CD14-positive monocyte (primary cell): ENCODE measurements around the gene MIAT. TPM values are rescaled to one million over a fixed set of nuclear protein-coding genes. Genes with fewer than 3 reads are reported as not detected.

Experiments used
- DNase-seq, 3 donors: peaks; one replicate each; pipeline ENCODE4 v3.0.0-alpha.2; 2011 to 2022
- H2AFZ ChIP-seq: 2 replicates; pipeline ENCODE4 v1.6.0; 2012; ENCODE audit warnings: mild to moderate bottlenecking, low read depth, low read length, inconsistent platforms; ENCODE audit not compliant: insufficient read depth, poor library complexity, severe bottlenecking
- H3K27ac ChIP-seq, 2 donors: 1 replicate in 1 of 2; 2 replicates in 1 of 2; pipeline ENCODE4 v1.5.1; 2012 to 2013; ENCODE audit warnings: low read length in 2 of 2, control low read depth in 1 of 2, inconsistent platforms in 1 of 2, low read depth in 1 of 2, mild to moderate bottlenecking in 1 of 2
- H3K27me3 ChIP-seq, 2 donors: one replicate each; pipeline versions ENCODE4 v1.6.0 to v1.6.1; 2011 to 2013; ENCODE audit warnings: low read length in 2 of 2; ENCODE audit not compliant: control insufficient read depth in 2 of 2, insufficient read depth in 2 of 2
- H3K36me3 ChIP-seq, 2 donors: replicated peaks in 1 of 2; 1 replicate in 1 of 2; 2 replicates in 1 of 2; pipeline versions ENCODE4 v1.5.1 to v1.6.1; 2012 to 2013; ENCODE audit warnings: low read length in 2 of 2, control low read depth in 1 of 2, inconsistent platforms in 1 of 2, mild to moderate bottlenecking in 1 of 2; ENCODE audit not compliant: insufficient read depth in 2 of 2, control insufficient read depth in 1 of 2
- H3K4me1 ChIP-seq, 2 donors: 1 replicate in 1 of 2; 2 replicates in 1 of 2; pipeline versions ENCODE4 v1.5.1 to v1.6.1; 2012 to 2013; ENCODE audit warnings: low read length in 2 of 2, control low read depth in 1 of 2, inconsistent platforms in 1 of 2, mild to moderate bottlenecking in 1 of 2, moderate library complexity in 1 of 2; ENCODE audit not compliant: insufficient read depth in 2 of 2, control insufficient read depth in 1 of 2
- H3K4me2 ChIP-seq: replicated peaks from 2 replicates; pipeline ENCODE3; 2012; ENCODE audit warnings: low read length, moderate library complexity, mild to moderate bottlenecking; ENCODE audit not compliant: poor library complexity, severe bottlenecking; ENCODE audit errors: extremely low read depth
- H3K4me3 ChIP-seq, 3 experiments: fragments of 200-600 bp in 1 of 3; sonication (generic) in 1 of 3; replicated peaks in 1 of 3; 1 replicate in 2 of 3; 2 replicates in 1 of 3; pipeline ENCODE4 v1.5.1; 2011 to 2013; ENCODE audit warnings: low read length in 3 of 3, mild to moderate bottlenecking in 3 of 3, control low read depth in 2 of 3, low read depth in 2 of 3, inconsistent platforms in 1 of 3, moderate library complexity in 1 of 3
- H3K79me2 ChIP-seq: 2 replicates; pipeline ENCODE4 v1.6.0; 2012; ENCODE audit warnings: mild to moderate bottlenecking, control low read depth, inconsistent platforms, low read length, moderate library complexity; ENCODE audit not compliant: insufficient read depth
- H3K9ac ChIP-seq: 2 replicates; pipeline ENCODE4 v1.6.0; 2017; ENCODE audit warnings: low read length, mild to moderate bottlenecking; ENCODE audit not compliant: insufficient read depth, poor library complexity, severe bottlenecking
- H3K9me3 ChIP-seq, 2 donors: replicated peaks in 1 of 2; 1 replicate in 1 of 2; 2 replicates in 1 of 2; pipeline versions ENCODE4 v1.5.1 to v1.6.1; 2012 to 2013; ENCODE audit warnings: low read length in 2 of 2, control low read depth in 1 of 2; ENCODE audit not compliant: control insufficient read depth in 1 of 2, insufficient read depth in 1 of 2
- H4K20me1 ChIP-seq: 2 replicates; pipeline ENCODE4 v1.6.0; 2012; ENCODE audit warnings: mild to moderate bottlenecking, low read length, control low read depth, moderate library complexity; ENCODE audit not compliant: insufficient read depth
- H3K27ac Mint-ChIP-seq, 7 donors: one replicate each; pipeline ENCODE4 v1.8.0; 2020; ENCODE audit warnings: mild to moderate bottlenecking in 7 of 7, mixed read lengths in 7 of 7, moderate library complexity in 6 of 7, inconsistent platforms in 2 of 7
- H3K27me3 Mint-ChIP-seq, 3 donors: one replicate each; pipeline ENCODE4 v1.8.0; 2021 to 2022; ENCODE audit warnings: low read depth in 3 of 3, mild to moderate bottlenecking in 3 of 3, mixed read lengths in 3 of 3, moderate library complexity in 3 of 3, inconsistent platforms in 1 of 3
- H3K36me3 Mint-ChIP-seq, 2 donors: one replicate each; pipeline ENCODE4 v1.8.0; 2020; ENCODE audit warnings: mixed read lengths in 2 of 2, inconsistent platforms in 1 of 2, mild to moderate bottlenecking in 1 of 2
- H3K4me1 Mint-ChIP-seq: one replicate; pipeline ENCODE4 v1.8.0; 2020; ENCODE audit warnings: mild to moderate bottlenecking, mixed read lengths
- H3K4me3 Mint-ChIP-seq, 2 donors: one replicate each; pipeline ENCODE4 v1.8.0; 2020; ENCODE audit warnings: mild to moderate bottlenecking in 2 of 2, mixed read lengths in 2 of 2, moderate library complexity in 1 of 2
- H3K9me3 Mint-ChIP-seq, 7 donors: one replicate each; pipeline ENCODE4 v1.8.0; 2020 to 2022; ENCODE audit warnings: mixed read lengths in 7 of 7, mild to moderate bottlenecking in 6 of 7, moderate library complexity in 6 of 7, inconsistent platforms in 2 of 7
- WGBS: methylation state at CpG from one replicate; pipeline ENCODE4 v1.1.5; 2013; ENCODE audit warnings: missing lambda C conversion rate; ENCODE audit not compliant: insufficient coverage; 5-methylcytosine and 5-hydroxymethylcytosine counted together
- intact Hi-C, 2 donors: fragments of 100-400 bp; cut with micrococcal nuclease; formaldehyde crosslinking; loops; one replicate each; pipeline versions ENCODE4 v1.15.0 to v1.15.1; 2023
- polyA plus RNA-seq, 3 donors: library from polyadenylated mRNA; depleted of rRNA in 1 of 3; unstranded in 2 of 3; stranded (reverse) in 1 of 3; fragments of 300-500 nt in 2 of 3; fragments of >200 nt in 1 of 3; fragmentation: Illumina TruSeq in 2 of 3; gene quantifications; 1 replicate in 2 of 3; 2 replicates in 1 of 3; pipeline ENCODE4 v1.2.3, GENCODE V29; 2012 to 2021
- TF ChIP-seq, protein P1 (sequence below): fragments of 200-600 bp; IDR thresholded peaks from one replicate; pipeline ENCODE4 v1.8.0; 2022; ENCODE audit warnings: antibody characterized with exemption, mild to moderate bottlenecking

Gene MIAT
- polyA plus RNA-seq, 3 donors: 0.02 to 0.17 (median 0.03) TPM

DNA sequence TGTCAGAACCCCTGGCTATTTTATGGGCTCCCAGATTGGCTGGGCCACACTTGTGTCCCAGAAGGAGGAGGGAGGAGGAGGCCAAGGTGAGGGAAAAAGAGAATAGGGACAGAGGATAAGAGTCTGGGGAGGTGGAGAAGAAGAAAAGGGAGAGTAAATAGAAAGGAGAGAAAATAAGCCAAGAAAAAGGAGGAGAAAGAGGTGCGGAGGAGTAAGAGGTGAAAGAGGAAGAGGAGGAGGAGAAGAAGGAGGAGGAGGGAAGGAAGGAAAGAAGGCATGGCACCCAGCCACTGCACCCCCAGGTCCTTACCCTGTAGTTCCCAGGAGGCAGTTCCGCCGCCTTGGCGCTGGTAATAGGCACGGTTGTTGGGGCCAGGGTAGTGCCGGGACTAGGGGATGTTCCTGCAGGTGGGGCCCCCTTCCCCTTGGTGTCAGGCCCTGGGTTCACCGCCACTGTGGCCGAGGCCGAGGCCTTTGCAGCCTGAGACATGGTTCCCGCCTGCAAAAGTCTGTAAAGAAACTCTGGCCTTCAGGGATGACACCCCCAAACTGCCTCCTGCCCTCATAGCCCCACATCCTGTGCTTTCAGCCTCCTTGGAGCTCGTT lies 41.5 kb upstream of the MIAT start:
- H3K9me3 ChIP-seq: no peaks in the 10 kb centered on the region
- H3K36me3 ChIP-seq: no peaks in the 10 kb centered on the region
- H3K27me3 Mint-ChIP-seq: peaks cover 1 to 8% (median 2%) of the 10 kb centered on the region in 3 donors
- peaks cover 46% of the 10 kb centered on the region for H3K4me1 Mint-ChIP-seq
- H4K20me1 ChIP-seq: no peaks in the 10 kb centered on the region
- TF ChIP-seq, protein P1, sequence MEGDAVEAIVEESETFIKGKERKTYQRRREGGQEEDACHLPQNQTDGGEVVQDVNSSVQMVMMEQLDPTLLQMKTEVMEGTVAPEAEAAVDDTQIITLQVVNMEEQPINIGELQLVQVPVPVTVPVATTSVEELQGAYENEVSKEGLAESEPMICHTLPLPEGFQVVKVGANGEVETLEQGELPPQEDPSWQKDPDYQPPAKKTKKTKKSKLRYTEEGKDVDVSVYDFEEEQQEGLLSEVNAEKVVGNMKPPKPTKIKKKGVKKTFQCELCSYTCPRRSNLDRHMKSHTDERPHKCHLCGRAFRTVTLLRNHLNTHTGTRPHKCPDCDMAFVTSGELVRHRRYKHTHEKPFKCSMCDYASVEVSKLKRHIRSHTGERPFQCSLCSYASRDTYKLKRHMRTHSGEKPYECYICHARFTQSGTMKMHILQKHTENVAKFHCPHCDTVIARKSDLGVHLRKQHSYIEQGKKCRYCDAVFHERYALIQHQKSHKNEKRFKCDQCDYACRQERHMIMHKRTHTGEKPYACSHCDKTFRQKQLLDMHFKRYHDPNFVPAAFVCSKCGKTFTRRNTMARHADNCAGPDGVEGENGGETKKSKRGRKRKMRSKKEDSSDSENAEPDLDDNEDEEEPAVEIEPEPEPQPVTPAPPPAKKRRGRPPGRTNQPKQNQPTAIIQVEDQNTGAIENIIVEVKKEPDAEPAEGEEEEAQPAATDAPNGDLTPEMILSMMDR: no peak
- no peak for DNase-seq
- H3K27ac ChIP-seq: no peak overlapping the region
- H3K79me2 ChIP-seq: no peaks in the 10 kb centered on the region
- no peak overlapping the region for H2AFZ ChIP-seq
- H3K4me3 ChIP-seq: no peak overlapping the region
- intact Hi-C loops: no loop called here
- no peaks in the 10 kb centered on the region for H3K36me3 Mint-ChIP-seq
- WGBS: 66% methylated on average over 10 of the region's 11 CpGs
- no peak overlapping the region for H3K4me3 Mint-ChIP-seq
- H3K9me3 Mint-ChIP-seq: no peaks in the 10 kb centered on the region
- H3K4me1 ChIP-seq: peaks cover 22 to 30% of the 10 kb centered on the region in 2 donors
- no peaks in the 10 kb centered on the region for H3K27me3 ChIP-seq
- no peak overlapping the region for H3K9ac ChIP-seq
- H3K4me2 ChIP-seq: no peak overlapping the region
- peak overlapping the region in 1 of 7 donors; percentile 32 for H3K27ac Mint-ChIP-seq

DNA sequence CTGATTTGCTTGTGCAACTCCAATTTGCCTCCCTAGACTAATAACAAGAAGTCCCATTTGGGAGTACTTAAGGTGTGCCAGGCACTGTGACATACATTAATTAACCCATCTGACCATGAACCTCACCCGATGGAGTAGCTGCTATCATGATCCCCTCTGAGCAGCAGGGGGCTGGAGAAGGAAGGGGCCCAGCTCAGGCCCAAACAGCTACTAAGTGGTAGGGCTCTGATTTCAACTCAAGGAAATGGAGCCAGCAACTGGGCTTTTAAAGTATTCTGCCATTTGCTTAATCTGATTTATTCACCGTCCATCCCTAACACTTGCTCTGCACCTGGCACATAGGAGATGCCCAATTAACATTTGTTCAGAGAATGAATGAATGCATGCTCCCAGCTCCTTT lies 40.7 kb upstream of the MIAT start:
- no peaks in the 10 kb centered on the region for H3K79me2 ChIP-seq
- H3K27ac ChIP-seq: peak overlapping the region in 1 of 2 donors; percentile 85
- no peak overlapping the region for H3K4me2 ChIP-seq
- no peaks in the 10 kb centered on the region for H3K9me3 ChIP-seq
- Mint-ChIP-seq H3K9me3 (no peaks in the 10 kb centered on the region), H3K27ac (peak overlapping the region in 2 of 7 donors; percentile 46 to 93), H3K36me3 (no peaks in the 10 kb centered on the region), H3K4me1 (peaks cover 48% of the 10 kb centered on the region), H3K27me3 (peaks cover 1 to 8% (median 2%) of the 10 kb centered on the region in 3 donors), H3K4me3 (no peak overlapping the region)
- no peaks in the 10 kb centered on the region for H3K36me3 ChIP-seq
- no peaks in the 10 kb centered on the region for H3K27me3 ChIP-seq
- TF ChIP-seq, protein P1: no peak
- DNase-seq: no peak
- no CpG with 5 or more reads among the region's 2 CpGs for WGBS
- no peaks in the 10 kb centered on the region for H4K20me1 ChIP-seq
- peaks cover 22 to 30% of the 10 kb centered on the region in 2 donors for H3K4me1 ChIP-seq
- H3K4me3 ChIP-seq: no peak overlapping the region
- H2AFZ ChIP-seq: no peak overlapping the region
- intact Hi-C loops: no loop called here
- no peak overlapping the region for H3K9ac ChIP-seq
